ENCODE data around the gene SGSM2.

SGSM2 gene

DNA sequence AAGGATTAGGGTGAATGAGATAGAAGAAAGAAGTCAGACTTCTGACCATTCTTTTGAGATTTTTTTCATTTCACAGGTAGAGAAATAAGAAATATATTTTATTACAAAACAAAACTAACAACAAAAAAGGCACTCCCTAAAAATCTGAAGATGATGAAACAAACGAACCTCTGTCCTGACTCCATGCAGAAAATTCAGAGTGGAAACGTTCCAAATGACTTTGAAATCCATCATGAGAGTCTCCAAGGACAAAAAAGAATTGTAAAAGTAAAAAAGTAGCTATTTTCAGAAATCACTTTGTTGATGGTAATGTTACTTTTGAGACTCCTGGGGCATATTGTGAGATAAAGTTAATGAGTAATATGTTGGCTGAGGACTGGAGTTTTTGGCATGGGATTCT, 89.9 kb downstream of the SGSM2 start:
- no peak for DNase-seq

DNA sequence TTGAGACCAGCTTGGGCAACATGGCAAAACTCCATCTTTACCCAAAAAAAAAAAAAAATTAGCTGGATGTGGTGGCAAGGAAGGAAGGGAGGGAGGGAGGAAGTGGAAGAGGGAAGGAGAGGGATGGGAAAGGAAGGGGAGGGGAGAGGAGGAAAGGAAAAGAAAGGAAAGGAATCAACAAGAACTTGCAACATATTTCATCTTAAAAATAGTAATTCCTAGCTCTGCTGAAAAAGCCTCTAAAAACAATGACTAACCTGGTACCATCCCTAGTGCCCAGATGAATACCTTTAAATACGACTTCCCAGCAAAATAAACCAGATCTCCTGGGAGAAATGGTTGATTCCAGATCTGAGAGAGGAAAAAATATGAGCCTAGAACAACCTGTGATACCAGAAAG, 90.6 kb downstream of the SGSM2 start:
- DNase-seq, result no peak
